GM10847 (cell line): Measurements from ENCODE around the gene MICAL2.

Experiments
- POLR2A ChIP-seq: IDR thresholded peaks from 2 replicates; pipeline ENCODE4 v1.6.1; 2011; ENCODE audit not compliant: insufficient read length; ENCODE audit errors: extremely low read depth

Gene MICAL2

DNA sequence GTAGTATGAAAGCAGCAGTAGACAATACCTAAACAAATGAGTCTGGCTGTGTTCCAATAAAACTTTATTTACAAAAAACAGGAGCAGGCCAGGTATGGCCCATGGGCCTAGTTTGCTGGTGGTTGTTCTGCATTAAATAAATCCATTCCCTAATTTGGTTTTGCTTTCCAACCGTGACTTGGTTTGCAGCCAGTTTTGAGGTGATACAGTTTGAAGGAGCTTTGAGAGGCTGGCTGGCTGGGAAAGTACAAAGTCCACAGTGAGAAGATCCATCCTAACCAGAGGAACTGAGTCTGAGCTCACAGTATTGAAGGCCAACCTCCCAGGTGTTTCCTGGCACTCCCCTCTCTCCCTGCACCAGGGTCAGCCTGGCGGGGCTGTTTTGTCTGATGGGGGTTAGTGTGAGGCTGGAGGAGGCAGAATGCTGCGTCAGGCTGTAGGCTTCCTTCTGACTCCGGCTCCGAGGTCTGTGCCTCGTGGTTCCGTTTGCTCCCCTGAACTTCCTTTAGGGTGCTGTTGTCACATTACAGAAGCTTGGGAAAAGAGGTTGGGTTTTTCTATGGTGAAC lies 129.5 kb downstream of the MICAL2 start:
- TF ChIP-seq POLR2A: no peak

DNA sequence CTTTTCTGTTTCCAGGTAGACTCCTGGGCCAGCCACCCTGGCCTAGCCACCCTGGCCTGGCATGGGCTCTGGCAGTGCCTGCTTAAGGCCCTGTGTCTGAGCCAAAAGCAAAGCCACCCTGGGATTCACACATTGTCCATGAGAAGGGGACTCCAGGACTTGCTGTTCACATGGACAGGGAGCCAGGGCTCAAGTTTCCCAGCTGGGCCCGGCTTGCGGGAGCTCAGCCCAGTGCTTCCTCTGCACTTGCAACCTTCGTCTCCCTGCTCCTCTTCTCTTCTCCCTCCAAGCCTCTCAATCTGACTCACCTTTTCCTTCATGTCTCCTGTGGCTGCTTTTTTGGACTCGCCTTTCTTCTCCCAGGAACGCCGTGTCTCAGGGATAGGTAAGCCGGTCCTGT lies 130.3 kb downstream of the MICAL2 start:
- no peak for TF ChIP-seq POLR2A

GRCh38 chr11:12241401-12241800 lies 131.0 kb downstream of the MICAL2 start:
- TF ChIP-seq POLR2A: no peak

GRCh38 chr11:12241971-12242672 lies 131.7 kb downstream of the MICAL2 start:
- no peak for TF ChIP-seq POLR2A

DNA sequence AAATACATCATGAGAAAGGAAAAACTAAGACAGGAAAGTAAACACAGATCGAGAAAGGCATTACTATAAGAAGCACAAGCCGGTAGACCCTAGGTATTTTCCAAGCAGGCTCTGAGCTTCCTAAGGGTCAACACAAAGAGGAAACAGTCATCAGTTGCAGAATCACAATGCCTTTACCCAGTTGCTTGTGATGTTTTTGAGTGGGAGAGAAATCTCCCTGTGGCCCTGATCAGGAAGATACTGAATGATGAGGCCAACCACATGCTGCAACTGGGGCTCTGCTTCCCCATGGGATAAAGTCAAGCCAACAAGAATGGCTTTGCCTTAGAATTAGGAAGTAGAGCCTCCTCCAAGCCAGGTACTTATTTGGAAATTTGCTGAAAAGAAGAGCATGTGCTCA lies 132.6 kb downstream of the MICAL2 start:
- no peak for TF ChIP-seq POLR2A

- no peak for TF ChIP-seq POLR2A
Measured at GRCh38 chr11:12243486-12243885, 133.1 kb downstream of the MICAL2 start.

- TF ChIP-seq POLR2A: no peak
Measured at GRCh38 chr11:12243911-12244550, 133.6 kb downstream of the MICAL2 start.

DNA sequence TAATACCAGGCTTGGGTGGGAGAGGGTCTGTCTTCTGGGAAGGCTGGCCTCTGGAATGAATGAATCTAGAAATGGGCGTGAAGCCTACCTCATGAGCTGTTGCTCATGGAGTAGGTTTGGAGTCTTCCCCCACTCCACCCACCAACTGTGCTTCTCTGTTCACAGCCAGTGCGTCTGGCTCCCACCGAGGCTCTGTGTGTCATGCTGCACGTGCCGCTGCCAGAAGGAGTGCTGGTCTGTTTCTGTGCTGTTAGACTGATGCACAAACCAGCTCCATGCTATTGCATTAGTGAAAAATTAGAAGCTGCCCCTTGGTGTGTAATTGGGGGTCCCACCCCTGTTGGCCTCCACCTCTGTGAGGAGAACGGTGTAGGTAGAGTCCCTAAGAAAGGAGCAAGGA lies 134.7 kb downstream of the MICAL2 start:
- TF ChIP-seq POLR2A: no peak

- no peak for TF ChIP-seq POLR2A
Measured at GRCh38 chr11:12245549-12246016, 135.2 kb downstream of the MICAL2 start.

GRCh38 chr11:12246147-12246546 lies 135.8 kb downstream of the MICAL2 start:
- TF ChIP-seq POLR2A: no peak

DNA sequence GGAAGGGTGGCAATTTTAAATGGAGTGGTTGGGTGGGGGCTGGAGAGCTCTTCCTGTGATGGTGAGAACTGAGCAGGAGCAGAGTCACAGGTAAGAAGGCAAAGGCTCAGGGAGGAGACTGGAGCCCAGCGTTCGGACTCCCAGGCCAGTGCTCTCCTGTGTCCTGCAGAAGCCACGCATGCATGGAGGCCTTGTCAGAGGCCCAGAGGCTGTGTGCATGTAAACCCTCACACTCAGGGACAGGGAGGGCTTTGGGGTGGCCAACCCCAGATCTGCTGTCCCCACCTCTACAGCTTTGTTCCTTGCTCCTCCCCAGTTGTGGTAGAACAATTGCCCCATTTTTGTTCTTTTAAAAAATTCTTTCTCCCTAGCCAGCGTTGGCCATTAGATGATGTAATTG lies 136.6 kb downstream of the MICAL2 start:
- no peak for TF ChIP-seq POLR2A

GRCh38 chr11:12247543-12248254 lies 137.3 kb downstream of the MICAL2 start:
- no peak for TF ChIP-seq POLR2A

DNA sequence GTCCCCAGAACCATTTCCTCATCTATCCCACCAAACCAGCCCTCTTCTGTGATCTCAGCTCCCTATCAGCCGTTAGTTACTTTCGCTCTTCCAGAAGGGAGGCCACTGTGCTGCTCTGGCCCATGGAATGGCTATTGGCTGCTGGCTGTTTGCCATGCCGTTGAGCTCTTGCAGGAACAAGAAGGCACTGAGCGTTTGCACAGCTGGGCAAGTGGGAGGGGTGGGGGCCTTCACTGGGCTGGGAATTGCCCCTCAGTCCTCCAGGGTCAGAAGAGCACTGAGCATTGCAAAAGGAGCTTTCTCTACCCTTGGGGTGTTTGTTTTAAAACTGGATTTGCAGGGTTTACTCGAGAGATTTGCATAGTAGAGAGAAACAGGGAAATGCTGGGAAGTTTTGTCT lies 137.9 kb downstream of the MICAL2 start:
- no peak for TF ChIP-seq POLR2A

DNA sequence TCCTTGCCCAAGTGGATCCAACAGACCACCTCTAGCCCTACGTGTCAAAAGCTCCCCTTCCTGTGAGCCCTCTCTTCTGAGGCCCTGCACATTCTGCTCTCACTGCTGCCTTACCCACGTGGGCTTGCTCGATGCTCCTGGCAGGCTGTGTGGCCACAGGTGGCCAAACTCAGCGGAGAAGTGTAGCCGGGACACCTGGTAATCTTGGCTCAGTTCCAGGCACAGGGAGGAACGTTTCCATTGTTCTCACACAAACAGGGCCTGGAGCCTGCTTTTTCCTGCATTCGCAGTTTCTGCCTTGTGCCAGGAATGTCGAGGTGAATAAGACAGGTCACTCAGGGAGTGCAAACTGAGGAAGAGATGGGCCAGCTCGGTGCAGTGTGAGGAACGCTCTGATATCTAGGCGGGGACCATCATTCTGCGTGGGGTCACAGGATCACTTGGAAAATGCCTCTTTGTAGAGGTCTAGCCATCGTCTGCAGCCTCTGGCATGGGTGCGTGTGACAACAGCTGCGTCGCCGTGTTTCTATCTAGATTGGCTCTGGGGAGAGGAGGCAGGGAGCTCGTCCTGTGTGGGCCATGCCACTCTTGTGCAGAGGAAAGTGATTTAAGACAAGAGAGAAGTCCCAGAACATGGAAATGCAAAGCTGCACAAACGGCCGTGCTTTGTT lies 139.3 kb downstream of the MICAL2 start:
- no peak for TF ChIP-seq POLR2A
